ENCODE measurements around the gene DHRS7. TPM values are rescaled to one million over a fixed set of nuclear protein-coding genes. Genes with fewer than 3 reads are reported as not detected.

DHRS7 gene
- total RNA-seq, 1 donor from 2014 or later: 75.8 TPM

DNA sequence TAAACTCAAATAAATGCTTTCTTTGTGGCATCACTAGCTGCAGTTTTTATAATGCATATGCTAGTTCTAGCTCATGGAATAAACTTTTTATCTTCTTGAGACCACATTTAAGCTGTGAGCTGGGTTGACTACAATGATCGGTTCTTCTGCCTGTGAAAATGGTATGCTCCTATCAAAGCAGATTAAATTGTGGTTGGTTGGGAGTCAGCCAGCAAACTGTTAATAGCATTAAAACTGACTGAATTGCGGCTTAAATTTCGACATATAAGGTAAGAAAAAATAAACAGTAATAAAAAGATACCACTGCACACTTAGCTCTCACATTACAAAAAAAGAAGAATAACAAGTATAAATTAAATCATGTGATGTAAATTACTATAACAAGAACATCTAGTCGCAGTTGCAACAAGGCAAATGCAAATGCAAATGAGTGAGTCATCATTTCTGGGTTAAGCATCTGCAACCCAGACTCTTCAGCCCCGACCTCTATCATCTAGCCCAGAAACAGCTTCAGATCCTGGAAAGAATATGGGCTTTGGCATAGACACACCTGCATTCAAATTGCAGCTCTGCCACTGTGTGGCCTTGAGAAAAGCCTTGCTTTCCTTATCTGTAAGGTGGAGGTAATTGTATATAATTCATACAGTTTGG, 19.8 kb upstream of the DHRS7 start:
- no peak for DNase-seq (ENCODE audit: low spot score)

DNA sequence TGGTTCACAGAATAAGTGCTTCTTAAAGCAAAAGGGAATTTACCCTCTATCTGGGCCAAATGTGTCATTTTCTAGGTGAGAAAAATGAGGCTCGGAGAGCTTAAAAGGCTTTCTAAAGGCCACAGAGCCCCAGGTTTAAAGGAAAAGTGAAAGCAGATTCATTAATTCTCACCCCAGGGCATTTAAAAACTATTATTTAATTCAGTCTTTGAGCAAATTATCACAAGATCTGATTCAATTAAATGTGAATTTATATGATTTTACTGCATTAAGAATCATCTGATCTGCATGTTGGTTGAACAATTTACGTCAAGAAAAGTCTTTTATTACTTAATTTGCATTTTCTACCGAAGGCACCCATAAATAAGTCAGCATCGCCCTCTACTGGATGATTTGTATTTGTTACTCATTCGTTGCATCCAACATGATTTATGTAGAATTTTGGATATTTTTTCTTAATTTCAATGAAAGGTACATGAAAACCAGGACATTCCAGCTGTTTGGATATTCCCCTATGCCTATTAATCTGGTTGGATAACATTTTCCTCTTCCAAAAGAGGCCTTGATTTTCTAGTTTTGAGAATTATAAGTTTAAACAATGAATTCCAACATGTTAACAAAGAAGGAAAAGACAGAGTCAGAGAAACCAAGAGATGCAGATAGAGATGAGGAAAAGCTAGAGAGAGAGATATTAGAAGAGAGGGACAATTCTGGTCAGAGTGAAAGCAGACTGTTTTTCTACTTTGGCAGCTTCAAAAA, 19.1 kb upstream of the DHRS7 start:
- peak; percentile 71 for DNase-seq (ENCODE audit: low spot score)

DNA sequence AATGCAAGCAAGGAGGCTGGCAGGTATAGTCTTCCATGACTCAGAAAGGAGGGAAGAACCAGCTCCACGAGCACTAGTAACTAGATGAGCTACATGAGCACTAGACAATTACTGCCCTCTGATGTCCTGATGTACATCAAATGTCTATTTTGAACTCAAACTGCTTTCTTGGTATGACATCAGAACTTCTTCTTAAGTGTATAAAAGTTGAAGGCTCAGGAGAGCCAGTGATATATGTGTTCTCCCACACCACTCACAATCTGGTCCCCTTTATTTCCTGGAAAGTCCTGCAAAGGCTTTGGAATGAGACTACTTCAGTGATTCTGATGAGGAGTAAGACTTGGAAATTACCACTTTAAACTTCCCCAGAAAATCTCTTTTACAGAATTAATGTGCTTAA, 18.5 kb upstream of the DHRS7 start:
- peak; percentile 32 for DNase-seq (ENCODE audit: low spot score)

DNA sequence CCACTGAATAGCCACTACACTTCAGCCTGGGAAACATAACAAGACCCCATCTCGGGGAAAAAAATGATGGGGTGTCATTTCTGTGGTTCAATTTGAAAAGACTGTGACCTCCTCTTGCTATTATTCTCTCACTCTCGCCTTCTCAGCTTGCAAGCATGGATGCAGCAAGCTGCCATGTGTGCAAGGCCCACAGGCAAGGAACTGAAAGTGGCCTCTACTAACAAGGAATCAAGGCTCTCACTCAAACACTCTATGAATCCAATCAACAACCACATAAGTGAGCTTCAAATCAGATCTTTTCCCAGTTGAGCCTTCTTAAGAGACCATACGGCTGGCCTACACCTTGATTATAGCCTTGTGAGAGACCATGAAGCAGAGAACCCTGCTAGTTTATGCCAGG, 17.9 kb upstream of the DHRS7 start:
- no peak for DNase-seq (ENCODE audit: low spot score)

DNA sequence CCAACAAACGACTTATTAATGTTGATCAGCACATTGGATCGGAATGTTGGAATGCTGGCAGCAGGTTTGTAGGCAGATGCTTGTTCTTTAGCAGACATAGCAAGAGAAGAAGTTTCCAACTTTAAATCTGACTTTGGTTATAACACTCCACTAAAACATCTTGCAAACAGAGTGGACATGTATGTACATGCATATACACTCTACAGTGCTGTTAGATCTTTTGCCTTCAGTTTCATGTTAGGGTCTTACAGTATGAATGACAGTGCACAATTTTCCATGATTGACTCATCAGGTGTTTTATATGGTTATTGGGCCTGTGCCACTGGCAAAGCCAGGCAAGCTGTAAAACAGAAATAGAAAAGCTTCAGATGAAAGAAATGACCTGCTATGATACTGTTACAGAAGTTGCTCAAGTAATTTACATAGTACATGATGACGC, 14.3 kb upstream of the DHRS7 start:
- DNase-seq (ENCODE audit: low spot score): no peak

DNA sequence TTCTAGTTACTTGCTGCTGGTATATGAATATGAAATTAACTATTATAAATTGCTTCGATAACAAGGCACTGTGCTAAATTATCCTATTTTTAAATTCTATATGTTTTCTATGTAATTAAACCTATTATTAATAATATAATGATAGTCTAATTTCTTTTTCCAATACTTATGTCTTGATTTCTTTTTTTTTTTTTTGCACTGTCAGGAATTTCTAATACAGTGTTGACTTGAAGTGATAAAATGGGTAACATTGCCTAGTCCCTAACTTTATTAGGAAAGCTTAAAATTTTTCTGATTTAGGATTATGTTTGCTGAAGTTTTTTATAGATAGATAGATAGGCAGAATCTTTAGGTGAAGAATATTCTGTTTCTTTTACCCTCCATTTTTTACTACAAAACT, 13.6 kb upstream of the DHRS7 start:
- no peak for DNase-seq (ENCODE audit: low spot score)

DNA sequence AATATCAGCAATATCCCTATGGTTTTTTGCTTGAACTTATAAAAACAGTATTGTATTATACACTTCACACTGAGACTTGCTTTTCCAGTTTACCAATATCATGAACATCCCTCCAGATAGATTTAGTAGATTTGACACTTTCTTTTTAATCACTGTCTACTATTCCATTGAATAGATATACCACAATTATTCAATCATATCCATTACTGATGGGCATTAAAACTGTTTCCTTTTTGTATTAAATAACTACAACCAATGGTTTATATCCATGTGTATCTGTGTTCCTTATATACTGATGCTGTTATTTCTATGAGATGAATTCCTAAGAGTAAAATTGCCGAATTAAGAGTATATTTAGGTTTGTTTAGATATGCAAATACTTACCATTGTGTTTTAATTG, 13.0 kb upstream of the DHRS7 start:
- no peak for DNase-seq (ENCODE audit: low spot score)

DNA sequence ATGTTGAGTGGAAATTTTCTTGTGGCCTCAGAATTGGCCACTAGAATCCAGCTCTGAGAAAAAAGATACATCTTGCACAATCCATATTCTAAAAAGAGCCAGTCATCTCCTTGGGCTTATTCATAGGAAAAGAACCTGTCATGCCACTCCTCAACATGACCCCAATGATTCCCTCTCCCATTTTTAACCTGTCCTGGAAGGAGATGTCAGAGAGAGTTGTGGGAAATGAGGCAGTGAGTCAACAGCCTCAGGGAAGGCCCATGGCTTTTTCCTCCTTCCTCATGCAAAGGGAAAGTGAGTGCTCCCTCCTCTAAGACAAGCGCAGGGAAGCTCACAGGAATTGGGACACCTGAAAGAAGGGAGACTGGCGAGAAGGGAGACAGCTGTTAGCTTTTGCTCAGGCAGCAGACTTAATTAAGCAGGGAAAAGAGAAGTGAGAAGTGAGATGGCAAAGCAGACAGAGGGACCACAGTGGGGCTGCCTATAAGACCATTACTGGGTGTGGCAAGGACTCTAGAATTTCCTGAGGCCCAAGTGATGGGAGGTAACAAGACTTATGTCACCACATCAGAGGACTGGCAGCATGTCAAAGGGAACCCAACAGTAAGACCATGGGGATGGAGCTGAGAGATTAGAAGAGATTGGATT, 10.2 kb upstream of the DHRS7 start:
- DNase-seq (ENCODE audit: low spot score): no peak

DNA sequence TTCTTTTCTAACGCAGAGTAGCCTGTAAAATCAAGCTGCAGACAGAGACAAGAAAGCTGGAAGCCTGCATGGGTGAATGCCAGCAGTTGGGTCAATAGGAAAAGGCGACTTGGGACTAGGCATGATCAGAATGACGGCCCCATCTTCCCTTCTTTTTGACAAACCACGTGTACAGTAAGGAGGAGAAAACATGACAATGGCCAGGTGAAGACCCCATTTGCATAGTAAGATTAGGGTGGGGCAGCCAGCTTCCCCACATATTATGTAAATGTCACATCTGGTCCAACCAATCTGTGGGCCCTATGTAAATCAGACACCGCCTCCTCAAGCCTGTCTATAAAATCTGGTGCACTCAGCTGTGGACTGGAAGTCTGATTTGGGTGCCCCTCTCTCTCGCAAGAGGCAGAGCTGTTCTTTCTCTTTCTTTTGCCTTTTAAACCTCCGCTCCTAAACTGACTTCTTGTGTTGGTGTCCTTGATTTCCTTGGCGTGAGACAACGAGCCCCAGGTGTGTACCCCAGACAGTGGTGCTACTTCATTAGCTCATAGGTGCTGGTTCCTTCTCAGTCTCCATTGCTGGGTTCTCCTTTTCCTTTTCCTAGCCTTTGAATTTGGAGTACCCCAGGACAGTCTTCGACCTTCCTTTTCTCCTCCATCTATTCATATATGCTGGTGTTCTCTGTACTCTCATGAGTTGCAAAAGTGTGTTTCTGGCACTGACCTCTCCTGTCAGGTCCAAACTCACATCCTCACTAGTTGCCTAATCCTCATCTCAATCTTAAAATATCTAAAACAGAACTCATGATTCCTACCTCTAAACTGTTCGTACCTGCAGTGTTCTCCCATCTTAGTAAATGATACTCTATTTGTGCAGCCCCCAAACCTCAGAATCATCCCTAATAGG, 9.4 kb upstream of the DHRS7 start:
- no peak for DNase-seq (ENCODE audit: low spot score)

DNA sequence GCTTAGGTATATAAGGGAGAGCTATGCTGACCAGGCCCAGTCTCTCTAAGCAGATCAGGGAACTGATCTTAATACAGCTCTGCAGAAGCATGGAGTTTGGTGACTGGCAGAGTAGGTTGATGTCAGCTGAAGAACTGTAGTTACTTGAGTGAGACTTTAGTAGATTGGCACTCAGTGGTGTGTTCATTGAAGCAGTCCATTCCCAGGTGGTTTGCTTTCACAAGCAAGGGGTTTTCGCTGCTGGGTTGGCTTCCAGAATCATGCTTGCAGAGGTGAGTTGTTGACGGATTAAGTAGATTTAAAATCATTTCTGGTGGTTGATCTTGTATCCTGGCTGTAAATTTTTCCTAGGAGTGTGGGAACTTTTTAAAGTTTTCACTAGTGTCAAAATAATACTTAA, 6.5 kb upstream of the DHRS7 start:
- no peak for DNase-seq (ENCODE audit: low spot score)

DNA sequence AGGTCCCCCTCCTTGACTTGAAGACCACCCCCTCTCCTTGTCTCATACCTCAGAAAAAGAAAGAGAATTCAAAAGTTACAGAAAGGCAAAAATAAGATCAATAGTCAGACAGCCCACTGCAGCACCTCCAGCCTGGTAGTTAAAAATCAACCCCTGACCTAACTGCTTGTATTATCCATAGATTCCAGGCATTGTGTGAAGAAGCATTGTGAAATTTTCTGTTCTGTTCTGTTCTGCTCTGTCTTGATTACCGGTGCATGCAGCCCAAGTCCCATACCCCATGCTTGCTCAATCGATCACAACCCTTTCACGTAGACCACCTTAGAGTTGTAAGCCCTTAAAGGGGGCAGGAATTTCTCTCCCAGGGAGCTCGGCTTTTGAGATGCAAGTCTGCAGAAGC, 5.8 kb upstream of the DHRS7 start:
- DNase-seq (ENCODE audit: low spot score): no peak

DNA sequence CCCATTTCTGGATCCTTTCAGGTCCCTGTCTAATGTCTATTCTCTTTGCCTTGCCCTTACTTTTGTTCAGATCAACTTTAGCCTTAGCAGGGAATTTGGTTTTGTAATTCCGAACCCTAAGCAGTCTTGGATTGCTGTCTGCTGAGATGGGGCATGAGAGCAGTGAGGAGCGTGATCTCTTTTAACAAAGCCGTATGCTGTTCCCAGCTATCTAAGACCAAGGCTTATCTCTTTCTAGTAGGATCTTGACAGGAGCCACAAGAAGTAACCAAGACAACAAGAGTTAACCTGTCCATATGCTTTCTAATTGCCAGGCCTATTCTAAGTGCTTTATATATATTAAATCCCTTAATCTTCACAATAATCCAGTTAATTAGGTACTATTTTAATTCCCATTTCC, 4.5 kb upstream of the DHRS7 start:
- no peak for DNase-seq (ENCODE audit: low spot score)

DNA sequence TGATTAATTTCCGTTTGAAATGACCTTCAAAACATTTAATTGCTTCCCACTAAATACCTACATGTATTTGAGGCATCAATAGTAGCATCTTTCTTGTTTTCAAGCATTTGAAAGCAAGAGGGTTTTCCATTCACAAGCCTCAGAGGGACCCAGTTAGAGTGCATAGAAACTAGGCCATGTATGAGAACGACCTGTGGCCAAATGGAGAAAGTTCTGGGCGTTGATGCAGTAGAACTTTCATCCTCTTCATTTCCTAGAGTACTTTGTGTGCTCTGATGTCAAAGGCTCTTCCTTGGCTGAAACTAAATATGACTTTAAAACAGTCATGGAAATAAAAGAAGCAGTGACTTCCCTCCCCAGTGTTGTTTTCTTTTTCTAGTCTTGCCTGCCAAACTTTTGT, 944 bp upstream of the DHRS7 start:
- no peak for DNase-seq (ENCODE audit: low spot score)

DNA sequence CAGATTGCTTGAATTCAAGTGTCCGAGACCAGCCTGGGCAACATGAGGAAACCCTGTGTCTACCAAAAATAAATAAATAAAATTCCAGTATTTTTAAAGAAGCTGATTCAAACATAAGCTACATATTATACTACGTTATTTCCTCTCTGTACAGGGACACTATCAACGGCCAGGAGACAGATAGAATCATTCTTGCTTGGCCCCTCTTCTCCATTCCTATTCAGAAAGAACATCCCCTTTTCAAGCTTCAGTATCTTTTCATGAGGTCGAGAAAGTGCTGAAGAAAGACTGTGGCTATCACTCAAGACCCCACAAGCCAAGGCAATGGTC, 314 bp upstream of the DHRS7 start:
- DNase-seq (ENCODE audit: low spot score): no peak

DNA sequence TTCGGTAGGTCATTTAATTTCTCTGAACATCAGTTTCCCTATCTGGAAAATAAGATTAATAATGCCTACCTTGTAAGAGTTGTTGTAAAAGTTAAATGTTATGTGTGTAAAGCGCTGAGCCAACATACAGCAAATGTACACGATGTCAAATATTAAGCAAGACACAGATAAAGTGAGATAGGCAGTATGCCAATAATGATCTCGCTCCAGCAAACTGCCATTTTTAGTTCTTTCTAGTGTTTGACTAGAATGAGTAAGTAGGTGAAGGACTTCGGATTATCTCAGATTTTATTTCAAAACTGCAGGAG, 840 bp downstream of the DHRS7 start:
- DNase-seq (ENCODE audit: low spot score): no peak

DNA sequence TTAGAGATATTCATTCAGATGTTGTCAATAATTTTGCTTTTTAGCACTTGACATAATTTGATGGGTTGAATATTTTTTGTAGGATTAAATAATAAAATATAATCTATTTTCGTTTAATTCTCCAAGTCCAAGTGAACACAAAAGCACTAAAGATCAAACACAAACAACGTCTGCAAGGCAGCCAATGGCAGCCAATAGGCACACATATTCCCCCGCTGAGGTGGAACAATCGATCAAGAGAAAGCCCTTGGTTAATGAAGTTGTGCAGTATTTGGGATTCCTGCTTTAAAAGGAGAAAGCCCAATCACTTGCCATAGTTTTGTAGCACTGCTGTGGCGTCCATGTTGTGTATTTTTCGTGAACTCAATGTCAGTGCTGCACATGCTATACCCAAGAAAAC, 1.5 kb downstream of the DHRS7 start:
- no peak for DNase-seq (ENCODE audit: low spot score)

DNA sequence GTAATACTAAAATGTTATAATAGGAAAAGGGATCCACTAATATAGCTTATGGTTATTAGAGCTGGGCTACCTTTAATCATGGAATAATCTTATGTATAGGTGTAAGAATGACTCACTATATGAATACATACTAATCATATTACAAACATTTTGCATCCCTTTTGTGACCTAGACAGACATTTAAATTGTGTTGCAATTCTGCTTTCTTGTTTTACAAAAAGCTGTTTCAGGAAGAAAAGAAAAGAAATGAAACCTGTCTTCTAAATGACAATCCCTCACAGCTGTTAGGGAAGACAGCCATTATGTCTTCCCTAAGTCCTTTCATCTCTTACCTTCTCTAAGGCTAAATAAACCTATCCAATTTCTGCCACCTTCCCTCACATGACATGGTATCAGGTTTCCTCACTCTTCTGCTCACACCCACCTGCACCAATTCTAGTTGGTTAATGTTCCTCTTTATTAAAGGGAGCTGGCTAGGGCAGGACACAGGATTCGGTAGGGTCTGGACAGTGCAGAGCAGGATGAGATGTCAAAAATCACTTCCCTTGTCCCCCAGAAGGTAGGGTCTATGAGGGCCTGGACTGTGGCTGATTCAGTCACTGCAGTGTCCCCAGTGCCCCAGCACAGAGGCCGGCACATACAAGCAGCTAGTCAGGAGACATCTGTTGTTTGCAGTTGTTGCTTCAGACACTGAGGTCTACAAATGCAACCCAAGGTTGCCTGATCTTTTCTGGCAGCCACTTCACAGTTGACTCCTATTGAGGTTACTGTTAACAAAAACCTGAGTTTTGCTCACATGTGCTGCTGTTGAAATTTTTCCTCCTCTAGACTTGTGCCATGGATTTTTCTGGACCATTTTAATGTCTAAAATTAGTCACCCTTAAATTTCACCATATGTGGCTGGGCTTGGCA, 3.7 kb downstream of the DHRS7 start:
- DNase-seq (ENCODE audit: low spot score): no peak

DNA sequence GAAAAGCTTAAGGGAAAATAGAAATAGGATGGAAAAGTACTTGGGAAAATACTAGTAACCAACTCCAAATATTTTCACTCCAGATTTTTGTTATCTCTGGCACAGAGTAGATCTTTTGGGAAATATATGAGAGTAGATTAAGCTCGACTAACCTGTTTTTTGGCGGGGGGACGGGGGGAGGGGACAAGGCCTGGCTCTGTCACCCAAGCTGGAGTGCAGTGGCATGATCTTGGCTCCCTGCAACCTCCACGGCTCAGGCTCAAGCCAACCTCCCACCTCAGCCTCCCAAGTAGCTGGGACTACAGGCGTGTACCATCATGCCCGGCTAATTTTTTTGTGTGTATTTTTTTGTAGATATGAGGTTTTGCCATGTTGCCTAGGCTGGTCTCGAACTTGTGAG, 4.8 kb downstream of the DHRS7 start:
- DNase-seq (ENCODE audit: low spot score): no peak

DNA sequence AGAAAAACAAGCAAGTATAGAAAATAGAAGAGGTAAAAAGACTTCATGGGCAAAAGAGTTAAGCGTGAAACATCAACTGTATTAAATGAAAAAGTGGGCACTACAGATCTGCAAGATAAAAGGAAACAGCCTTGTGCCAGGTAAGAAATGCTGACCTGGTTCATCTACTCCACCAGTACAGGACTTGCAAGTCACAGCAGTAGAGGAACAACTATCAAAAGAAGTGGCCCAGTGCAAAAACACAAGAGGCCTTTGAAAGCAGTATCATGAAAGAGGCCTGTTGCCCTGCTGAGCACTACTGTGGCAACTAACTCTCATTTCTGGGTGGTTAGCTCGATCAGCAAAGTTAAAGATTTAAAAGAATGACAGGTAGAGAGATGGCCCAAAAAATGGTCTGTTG, 10.5 kb downstream of the DHRS7 start:
- DNase-seq (ENCODE audit: low spot score): no peak

DNA sequence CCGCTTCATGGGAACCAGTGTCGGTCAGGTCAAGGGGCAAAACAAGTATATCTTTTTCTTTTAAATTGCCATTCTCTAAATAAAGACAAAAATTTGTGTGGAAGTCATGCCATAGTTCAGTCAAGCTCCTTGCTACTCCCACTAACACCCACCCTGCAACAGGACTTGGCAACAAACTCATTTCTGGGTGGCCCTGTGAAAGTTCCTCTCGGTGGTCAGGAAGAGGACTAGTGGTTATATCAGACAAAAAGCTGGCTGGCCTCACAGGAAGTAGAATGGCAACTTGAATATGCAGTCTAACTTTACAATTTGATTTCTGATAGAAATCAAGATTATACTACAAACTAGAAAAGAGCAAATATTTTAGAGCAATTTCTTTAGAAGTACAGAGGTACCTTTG, 11.2 kb downstream of the DHRS7 start:
- DNase-seq (ENCODE audit: low spot score): no peak

DNA sequence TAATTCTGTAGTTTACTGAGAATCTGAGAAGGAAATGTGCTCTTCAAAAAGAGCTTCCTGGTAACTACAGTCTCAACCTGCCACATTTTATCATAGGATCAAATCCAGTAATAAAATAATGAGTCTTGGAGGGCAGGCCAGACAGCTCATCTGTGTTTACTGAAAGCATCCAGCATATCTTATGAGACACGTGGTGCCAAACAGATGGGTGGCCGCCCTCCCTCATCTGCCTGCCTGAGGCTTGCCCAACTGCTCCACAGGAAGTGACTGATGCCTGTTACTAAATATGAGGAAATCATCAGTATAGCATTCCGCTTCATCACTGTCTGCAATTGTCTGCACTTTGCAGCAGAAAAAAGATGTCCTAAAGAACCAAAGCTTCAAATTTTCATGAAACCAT, 13.5 kb downstream of the DHRS7 start:
- DNase-seq (ENCODE audit: low spot score): peak; percentile 45

Measured in umbilical cord (tissue), 2 donors.